CD4-positive, alpha-beta T cell treated with Interleukin-4 for 4 hours (primary cell): Measurements from ENCODE around the gene DPM2.

ENCODE experiments used
- DNase-seq: peaks from one replicate; pipeline ENCODE4 v3.0.0-alpha.2; 2020

The DPM2 gene

GRCh38 chr9:127916720-127917581, 20.7 kb downstream of the DPM2 start, which contains the start of gene ST6GALNAC4:
Gene ST6GALNAC4, minus strand, starts transcription at chr9:127917041. Its CDS starts 622 bp downstream, at chr9:127916419.
- DNase-seq: peak; percentile 89

GRCh38 chr9:127915801-127916719, 21.6 kb downstream of the DPM2 start:
- DNase-seq: no peak

GRCh38 chr9:127915325-127915752, 22.3 kb downstream of the DPM2 start:
- no peak for DNase-seq

GRCh38 chr9:127913682-127914081, 24.0 kb downstream of the DPM2 start:
- DNase-seq: no peak

- no peak for DNase-seq
These were observed 24.8 kb downstream of the DPM2 start for GRCh38 chr9:127912882-127913281.

- no peak for DNase-seq
These were observed 25.4 kb downstream of the DPM2 start for GRCh38 chr9:127912296-127912695.

GRCh38 chr9:127910613-127911205, 26.9 kb downstream of the DPM2 start:
- DNase-seq: no peak

- DNase-seq: no peak
These were observed 27.8 kb downstream of the DPM2 start for GRCh38 chr9:127909839-127910273.

GRCh38 chr9:127908660-127908926, 29.1 kb downstream of the DPM2 start:
- no peak for DNase-seq

GRCh38 chr9:127907867-127908659, 29.6 kb downstream of the DPM2 start:
- DNase-seq: no peak

GRCh38 chr9:127905788-127906191, 31.9 kb downstream of the DPM2 start:
- DNase-seq: peak; percentile 77

- peak; percentile 77 for DNase-seq
These were observed 32.5 kb downstream of the DPM2 start for GRCh38 chr9:127905004-127905728.

- no peak for DNase-seq
These were observed 33.1 kb downstream of the DPM2 start for GRCh38 chr9:127904561-127905003.

GRCh38 chr9:127903557-127904475, 33.8 kb downstream of the DPM2 start:
- DNase-seq: peak; percentile 60

- DNase-seq: peak; percentile 45
These were observed 38.3 kb downstream of the DPM2 start, which contains the start of gene ST6GALNAC6 for GRCh38 chr9:127899128-127899943. Gene ST6GALNAC6, minus strand, starts transcription at chr9:127899603. Its CDS starts 1,622 bp downstream, at chr9:127897981.

GRCh38 chr9:127898433-127899127, 39.1 kb downstream of the DPM2 start:
- no peak for DNase-seq

- DNase-seq: no peak
These were observed 40.4 kb downstream of the DPM2 start for GRCh38 chr9:127897193-127897692.

- DNase-seq: no peak
These were observed 41.1 kb downstream of the DPM2 start for GRCh38 chr9:127896395-127897192.
